ENCODE data around the gene CHMP2A. TPM values are rescaled to one million over a fixed set of nuclear protein-coding genes. Genes with fewer than 3 reads are reported as not detected.
A peak's percentile ranks its signal among the peaks of the same experiment; 100 is the strongest.

Gene CHMP2A
- total and polyA plus RNA-seq, 10 of the 15 experiments (the other 5 are each of a cell fraction or from before 2014, with no cell fraction given) = 69.5 to 172 (median 109) TPM

GRCh38 chr19:58513694-58514563 lies 41.0 kb downstream of the CHMP2A start (continued):
- TF ChIP-seq ZNF687 (IDR thresholded peaks at IDR 0.05) (peak; percentile 95), KAT2A (conservative IDR thresholded peaks at IDR 0.05; ENCODE audit: control insufficient read depth, low read depth, low read length) (no peak), RAD21 (IDR thresholded peaks at IDR 0.05; ENCODE audit: insufficient read depth, low read depth, low read length) (peak; percentile 66), PRDM15 (CRISPR knock-in tag; IDR thresholded peaks at IDR 0.05) (no peak), CTCF (IDR thresholded peaks at IDR 0.05 in 2 of 3, conservative IDR thresholded peaks at IDR 0.05 in 1 of 3; ENCODE audit: control insufficient read depth in 2 of 3, extremely low read depth in 1 of 3, insufficient read depth in 1 of 3, low read depth in 3 of 3, low read length in 3 of 3) (peak; percentile 80 to 99 (median 98); a peak in 5 of 6 replicates), REST (IDR thresholded peaks at IDR 0.05; ENCODE audit: low read depth, low read length) (no peak), POLR2AphosphoS5 (IDR thresholded peaks at IDR 0.05; ENCODE audit: low read length) (peak; percentile 88; the same call in 1 of the 2 replicates), KDM1A (IDR thresholded peaks at IDR 0.05; ENCODE audit: borderline replicate concordance) (no peak)

Measured in GM12878 (cell line).